Endometrial microvascular endothelial cells (primary cell): ENCODE measurements around the gene FBXL7. TPM values are rescaled to one million over a fixed set of nuclear protein-coding genes. Genes with fewer than 3 reads are reported as not detected.

ENCODE experiments used
- in situ Hi-C: cut with HindIII; loops from 2 replicates; pipeline ENCODE4 v1.10.0; 2017; ENCODE audit warnings: low sequenced_read_pairs, low pct_unique_long_range_greater_than_20kb; ENCODE audit errors: inconsistent ontology term
- total RNA-seq: library from RNA; depleted of rRNA; stranded (reverse); fragments of >200 nt; gene quantifications from one replicate; pipeline ENCODE4 v1.2.3, GENCODE V29; 2015; ENCODE audit errors: inconsistent ontology term

FBXL7 gene
- total RNA-seq, 1 donor from 2014 or later: 16.0 TPM

DNA sequence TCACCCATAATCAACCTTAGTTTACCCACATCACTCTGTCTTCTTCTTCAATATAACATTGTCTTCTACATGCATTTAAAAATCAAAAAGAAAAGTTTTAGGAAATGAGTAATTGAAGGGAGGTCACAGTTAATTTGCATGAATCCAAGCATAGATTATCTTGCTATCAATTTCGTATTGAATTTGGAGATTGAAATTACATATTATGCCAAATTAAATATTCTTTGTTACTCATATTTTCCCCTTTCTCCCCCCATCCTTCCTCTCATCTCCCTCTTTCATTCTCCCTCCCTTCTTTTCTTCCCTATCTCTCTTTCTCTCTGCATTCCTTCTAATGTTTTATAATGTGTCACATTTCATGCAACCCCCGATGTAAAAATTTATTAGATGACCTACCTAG is 303.3 kb downstream of the FBXL7 start:
- in situ Hi-C loops: no loop called here

DNA sequence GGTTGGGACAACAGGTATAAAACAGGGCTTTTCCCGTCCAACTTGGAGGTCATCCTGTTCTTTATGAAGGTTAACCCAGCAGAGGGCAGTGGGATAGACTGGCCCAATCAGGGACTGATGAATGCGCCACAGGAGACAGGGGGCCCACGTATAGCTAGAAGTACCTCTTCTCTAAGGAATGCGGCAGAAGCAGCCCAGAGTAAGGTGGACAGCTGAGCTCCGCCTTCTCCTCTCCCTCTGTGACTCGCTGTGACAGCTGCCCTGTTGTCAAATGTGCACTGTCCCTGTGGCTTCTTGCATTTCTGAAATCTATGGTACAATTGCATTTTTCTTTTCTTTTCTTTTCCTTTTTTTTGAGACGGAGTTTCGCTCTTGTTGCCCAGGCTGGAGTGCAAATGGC is 306.6 kb downstream of the FBXL7 start:
- in situ Hi-C loops: no loop called here

DNA sequence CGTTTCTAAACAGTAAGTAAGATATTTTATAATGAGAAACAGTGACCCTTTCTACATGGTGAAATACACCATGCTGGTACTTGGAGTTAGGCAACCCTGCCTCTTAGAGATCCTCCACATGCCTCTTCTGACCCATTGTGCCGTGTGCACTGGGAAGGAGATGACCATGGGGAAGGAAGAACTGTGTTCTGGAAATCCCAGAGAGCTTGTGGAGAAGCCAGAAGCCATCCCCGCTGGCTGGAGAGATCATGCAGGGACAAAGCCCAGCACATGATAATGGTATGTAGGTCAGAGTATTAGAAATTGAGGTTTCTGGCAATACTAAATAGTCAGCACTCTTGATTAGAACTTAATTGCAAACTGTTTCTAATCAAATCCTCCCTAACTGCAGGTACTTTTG is 307.3 kb downstream of the FBXL7 start:
- in situ Hi-C loops: no loop called here

DNA sequence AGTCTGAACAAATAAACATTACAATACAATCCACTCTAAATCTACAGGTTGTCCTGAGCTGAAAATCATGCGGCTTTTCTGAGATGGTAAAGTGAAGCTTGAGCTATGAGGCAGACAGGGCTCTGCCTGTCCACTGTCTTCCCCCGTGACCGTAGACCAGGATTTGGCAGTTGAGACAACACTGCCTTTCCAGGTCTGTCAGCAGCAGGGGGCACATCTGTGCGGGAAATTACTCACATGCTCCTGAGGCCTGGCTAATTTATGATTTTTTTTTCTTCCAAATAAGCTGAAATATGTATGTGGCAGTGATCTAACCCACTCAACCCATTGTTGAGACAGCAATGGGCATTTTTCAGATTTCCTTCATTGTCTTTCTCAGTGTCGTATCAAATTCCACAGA is 307.9 kb downstream of the FBXL7 start:
- in situ Hi-C loops: no loop called here

DNA sequence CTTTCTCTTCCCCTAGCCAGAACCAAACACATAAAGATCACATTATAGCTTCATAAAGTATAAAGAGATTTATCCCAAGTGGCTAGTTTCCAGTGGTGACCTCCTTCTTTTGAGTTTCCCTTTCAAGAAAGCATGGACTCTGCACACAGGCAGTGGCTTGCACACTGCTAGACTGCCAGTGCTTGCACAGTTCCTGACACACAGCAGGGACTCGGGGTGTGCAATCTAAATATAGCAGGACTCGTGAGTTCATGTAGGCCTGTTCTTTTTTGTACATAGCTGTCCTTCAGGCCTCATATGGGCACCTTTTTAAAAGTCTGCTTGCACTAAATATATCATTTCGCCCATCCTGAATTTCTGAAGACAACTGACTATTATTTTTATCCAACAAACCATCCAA is 308.6 kb downstream of the FBXL7 start:
- in situ Hi-C loops: no loop called here

DNA sequence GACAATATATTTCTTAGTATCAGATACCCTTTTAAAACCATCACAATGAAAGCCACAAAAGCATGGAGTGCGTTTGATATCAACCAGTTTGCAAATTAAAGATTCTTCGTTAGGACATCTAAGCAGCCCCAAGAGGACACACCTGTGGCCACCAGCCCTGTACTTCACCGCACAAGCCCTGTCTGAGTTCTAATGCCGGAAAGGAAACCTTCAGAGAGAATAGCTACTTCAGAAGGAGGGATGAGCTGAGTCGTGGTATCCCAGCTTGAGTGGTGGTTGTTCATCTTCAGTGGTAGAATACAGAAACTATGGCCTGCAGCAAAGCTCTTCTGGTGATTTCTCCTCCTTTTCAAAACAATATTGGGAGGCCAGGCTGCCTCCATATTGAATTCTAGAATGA is 319.6 kb downstream of the FBXL7 start:
- in situ Hi-C loops: no loop called here

DNA sequence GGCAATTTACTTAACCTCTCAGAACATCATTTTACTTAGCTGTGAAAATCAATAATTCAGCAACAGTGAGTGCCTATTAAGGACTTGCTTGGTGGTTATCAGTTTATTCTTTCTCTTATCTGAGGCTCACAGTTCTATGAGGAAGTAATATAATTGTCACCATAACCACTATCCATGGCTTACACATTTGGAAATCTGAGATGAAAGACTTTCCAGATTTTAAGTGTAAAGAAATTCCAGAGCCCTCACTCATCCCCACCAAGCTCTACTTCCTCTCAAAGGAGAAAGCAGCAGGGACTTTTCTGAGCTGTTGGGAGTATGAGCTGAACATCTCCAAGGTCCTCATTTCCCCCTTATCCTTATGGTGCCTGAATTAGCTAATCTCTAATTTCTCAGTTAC is 321.5 kb downstream of the FBXL7 start:
- in situ Hi-C loops: no loop called here

DNA sequence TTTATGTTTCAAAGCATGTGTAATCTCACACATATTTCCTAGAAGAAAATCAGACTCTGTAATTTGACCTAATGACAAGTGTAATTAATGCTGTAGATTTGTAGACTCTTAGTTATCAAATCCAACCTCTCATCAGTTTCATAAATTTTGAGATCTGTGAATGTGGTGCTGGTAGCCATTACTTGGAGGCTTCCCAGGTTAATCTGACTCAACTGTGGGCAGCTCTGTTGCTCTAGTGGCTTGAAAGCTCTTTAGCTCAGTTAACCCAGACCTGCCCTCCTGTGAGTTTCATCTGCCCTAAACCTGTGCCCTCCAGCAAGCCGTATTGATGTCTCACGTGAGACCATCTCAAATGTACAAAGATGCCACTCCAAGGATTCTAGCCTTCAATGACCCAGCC is 323.4 kb downstream of the FBXL7 start:
- in situ Hi-C loops: no loop called here

DNA sequence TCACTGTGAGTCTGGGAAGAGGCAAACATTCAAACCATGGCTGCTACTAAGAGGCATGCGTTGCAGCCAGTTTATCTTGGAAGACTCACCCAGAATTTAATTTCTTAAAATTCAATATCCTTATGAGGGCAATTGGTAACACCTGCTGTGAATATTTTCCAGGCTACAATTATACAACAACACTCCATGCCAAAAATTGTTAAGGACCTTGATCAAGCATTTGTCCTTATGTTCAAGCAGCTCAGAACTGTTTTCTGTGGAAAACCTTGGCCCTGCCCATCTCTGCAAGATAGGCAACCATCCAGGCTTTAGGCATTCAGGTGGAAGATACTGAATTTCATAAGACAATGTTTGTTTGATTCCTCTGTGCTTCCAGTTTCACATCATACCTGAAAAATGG is 327.8 kb downstream of the FBXL7 start:
- in situ Hi-C loops: no loop called here

DNA sequence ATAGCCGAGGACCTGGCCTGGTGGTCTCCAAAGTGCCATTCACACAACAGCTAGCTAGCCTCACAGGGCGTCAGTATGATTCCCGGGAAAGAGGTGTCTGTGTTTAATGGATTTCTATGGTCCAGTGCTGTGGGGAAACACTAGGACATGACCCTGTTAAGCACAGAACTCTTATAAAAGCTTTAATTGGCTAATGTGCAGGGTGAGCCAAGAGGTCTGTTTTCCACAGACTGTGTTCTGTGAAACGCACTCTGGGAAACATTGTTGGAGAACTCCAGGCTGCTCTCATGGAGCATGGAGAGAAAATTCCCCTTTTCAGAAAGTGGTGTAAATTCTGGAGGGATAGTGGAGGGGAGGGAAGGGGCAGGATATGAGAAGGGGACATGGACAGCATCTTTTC is 331.4 kb downstream of the FBXL7 start:
- in situ Hi-C loops: no loop called here

DNA sequence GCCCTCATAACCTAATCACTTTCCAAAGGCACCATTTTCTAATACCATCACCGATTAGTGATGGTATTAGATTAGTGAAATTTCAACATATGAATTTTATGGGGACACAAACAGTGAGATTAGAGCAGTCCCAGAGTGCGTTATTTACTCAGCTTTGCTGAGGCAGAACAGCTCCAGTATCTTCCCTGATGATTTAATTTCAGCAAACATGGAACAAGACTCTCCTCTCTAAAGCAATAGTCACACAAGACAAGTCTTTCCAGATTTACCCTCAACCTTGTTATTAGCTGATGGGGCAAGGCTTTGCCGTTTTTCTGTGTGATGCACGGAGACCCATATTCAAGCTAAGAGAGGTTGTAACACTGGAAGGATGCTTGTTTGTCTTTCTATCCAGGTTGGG is 333.4 kb downstream of the FBXL7 start:
- in situ Hi-C loops: no loop called here

DNA sequence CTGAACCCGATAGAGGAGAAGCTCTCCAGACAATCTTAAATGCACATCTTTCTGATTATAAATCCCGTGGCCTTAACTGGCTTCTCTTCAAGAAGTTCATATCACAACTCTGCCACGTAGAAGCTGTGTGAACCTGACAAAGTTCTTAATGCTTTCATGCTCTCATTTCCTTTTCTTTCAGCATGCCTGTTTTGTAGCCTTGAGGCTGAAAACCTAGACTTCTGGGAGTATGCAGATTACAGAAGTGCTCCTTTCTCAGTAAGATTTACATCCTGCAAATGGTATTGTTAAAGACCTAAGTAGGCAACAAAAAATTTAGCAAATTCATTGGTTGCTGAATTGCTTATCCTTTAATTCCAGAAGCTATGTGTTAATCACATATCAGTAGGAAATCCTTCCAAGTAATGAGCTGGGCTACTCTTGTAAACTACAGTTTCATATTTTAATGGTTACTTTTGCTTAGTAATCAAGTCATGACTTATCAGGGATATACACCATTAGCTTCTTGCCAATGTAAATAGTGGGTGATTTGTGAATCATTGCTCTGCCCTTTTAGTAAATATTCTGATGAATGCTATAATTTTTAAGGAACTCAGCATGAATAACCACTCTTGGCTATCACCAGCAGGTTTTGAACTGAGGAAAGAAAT is 334.7 kb downstream of the FBXL7 start:
- in situ Hi-C loops: no loop called here

DNA sequence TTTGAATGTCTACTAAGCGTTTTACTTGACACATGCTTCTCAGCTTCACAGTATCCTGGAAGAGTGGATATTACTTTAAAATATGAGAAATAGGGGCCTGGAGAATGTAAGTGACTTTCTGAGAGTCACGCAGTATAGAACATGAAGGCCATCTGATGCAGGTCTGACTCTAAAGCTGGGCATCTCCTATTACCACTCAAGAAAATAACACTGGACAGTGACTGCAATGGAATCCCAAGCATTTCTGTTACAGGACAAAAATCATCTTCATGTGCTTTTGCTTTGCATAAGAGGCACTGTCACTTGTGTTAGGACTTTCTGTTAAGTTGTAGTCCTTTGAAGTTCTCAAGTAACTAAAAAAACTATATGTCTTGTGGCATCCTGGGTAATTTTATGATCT is 335.5 kb downstream of the FBXL7 start:
- in situ Hi-C loops: no loop called here

DNA sequence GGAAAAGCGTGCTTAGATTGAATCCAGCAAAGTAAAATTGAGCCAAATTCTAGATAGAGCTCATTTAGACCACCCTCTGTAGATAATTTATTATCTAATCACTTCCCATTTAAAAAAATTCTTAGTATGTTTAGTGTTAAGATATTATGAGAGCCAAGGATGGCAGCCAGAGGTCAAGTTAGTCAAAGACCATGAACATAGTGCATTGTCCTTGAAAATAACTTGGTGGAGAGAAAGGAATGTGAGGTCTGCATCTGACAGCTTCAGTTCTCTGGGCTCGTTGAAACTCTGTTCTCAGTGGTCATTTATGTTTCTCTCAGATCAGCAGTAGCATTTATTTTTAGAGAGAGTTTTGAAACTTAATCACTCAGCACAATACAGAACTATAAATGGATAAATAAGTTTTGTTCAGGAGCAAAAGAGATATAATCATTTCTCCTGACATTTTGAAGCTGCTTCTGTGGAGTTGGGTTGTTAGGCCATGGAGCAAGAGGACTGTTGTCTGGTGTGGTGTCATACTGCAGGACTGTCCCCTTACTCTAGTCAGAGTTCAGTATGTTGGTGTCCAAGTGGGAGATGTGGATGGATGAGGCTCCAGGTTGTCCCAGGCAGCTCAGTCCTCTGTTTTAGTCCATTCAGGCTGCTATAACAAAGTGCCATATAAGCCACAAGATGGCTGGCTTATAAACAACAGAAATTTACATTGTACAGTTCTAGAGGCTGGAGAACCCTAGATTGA is 337.7 kb downstream of the FBXL7 start:
- in situ Hi-C loops: no loop called here

DNA sequence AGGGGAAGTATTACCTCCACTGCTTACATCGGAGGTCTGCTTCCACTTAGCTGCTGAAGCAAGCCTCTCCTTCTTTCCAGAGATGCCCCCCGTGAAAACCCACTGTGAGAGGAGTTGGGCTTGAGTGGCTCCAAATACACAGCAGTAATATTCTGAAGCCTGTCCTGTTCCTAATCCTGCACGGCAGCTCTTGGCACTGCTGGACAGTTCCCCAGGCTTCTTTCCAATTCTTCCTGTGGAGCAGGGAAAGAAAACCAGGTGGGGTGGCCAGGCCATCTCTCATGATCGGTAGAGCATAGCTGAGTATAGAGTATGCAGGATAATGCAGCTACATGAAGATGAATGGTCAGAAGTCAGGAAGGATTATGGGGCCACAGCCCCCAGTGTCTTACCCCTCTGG is 344.3 kb downstream of the FBXL7 start:
- in situ Hi-C loops: no loop called here

DNA sequence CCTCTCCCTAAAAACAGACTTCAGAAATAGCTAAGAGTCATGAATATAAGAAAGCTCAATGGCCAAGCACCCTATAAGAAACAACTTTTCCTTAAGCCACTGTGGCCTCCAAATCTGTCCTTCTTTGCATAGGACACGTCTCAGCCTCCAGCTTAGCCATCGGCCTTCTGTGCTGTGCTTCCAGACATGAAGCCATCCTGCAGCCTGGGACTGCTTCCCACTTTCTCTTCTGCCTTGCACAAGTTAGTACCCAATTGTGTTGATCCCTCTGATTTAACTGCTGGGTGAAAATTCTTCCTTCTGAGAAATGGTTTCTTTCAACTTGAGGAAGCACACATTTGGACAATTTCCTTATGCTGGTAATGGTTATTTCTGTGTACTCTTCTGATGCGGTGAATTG is 344.9 kb downstream of the FBXL7 start:
- in situ Hi-C loops: no loop called here

DNA sequence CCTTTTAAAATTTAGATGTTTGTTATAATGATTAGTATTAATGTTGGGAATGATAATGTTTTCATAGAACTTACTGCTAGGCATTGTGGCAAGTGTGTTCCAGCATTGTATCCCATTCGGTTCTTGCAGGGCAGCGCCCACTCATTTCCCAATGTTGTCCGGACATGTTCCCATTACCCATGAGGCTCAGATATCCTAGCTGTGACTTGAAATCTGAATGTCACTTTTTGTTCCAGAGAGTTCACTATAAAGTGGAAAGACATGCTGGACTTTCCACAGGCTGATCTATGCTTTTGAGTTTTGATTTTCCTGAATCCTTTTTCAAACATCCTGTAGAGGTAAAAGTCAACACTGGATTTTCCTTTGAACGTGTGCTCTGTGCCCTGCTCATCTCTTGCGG is 350.6 kb downstream of the FBXL7 start:
- in situ Hi-C loops: no loop called here

DNA sequence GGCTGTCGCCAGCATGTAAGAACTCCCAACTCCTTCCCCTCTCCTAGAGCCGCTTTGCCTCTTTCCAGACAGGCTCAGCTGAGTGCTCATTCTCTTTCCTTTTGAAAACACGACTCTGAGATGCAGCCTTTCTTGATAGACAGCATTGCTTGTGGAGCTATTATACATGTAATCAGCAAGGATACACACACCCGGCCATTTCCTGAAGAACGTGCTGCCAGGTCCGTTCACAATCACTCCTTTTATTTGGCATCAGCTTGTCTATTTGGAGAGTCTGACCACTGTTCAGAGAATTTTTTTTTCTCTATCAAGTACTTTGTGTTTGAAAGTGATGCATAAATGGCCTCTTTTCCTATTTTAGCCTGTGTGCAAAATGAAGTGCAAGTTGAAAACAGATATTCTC is 351.0 kb downstream of the FBXL7 start:
- in situ Hi-C loops: no loop called here

DNA sequence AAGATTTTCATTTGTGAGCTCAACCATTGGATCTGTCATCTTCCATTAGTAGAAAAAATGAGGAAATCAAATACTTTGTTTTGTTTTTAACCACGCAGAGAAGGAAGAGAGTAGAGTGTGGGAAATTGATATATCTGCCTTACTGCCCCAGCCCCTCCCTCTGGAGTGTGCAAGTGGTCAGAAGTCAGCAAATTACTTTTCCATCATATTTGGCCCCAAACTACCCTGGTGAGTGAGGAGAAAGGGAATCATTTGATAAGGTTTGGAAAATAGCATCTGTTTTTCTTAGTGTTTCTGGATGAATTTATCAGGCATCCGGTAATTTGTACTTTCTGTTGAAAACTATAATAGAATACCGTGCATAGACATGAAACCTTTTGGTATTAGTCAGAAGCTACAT is 352.2 kb downstream of the FBXL7 start:
- in situ Hi-C loops: no loop called here

DNA sequence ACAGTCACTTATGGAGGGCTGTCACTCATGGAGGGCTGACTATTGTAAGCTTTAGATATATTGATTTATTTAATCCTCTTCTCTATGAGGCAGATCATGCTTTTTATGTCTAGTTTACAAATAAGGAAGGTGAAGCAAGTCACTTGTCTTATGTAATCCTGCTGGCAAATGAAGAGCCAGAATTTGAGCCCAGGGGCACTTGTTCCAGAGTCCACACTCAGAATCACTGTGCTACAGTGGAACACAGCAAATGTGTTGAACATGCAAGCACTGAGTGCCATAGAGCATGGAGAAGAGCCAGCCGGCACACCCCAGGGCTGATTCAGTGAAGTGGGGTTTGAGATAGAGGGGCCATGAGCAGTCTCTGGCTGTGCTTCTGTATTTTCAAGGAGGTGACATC is 353.0 kb downstream of the FBXL7 start:
- in situ Hi-C loops: no loop called here

DNA sequence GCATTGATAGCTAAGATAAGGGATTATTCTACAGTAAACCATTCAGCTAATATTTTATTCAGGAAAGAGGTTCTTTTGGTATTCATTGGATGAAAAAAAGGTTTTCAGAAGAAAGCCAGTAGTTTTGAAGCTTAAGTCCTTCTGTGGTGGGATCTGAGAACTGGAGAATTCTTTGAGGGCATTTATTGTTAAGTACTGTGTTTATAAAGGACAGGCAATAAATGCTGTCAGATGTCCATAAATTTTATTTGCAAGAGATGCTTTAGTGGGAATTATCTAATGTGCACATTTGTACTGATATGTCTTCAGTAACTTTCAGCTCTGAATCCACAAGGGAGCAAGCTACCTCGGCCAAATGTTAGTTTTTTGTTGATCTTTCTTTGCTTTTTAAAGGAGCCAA is 358.3 kb downstream of the FBXL7 start:
- in situ Hi-C loops: no loop called here
